Breast epithelium (tissue), 3 donors: ENCODE measurements around the gene NHP2.

Source experiments
- POLR2A ChIP-seq: fragments of 450-650 bp; IDR thresholded peaks from one replicate; pipeline ENCODE4 v1.6.1; 2016; ENCODE audit warnings: antibody characterized with exemption, mild to moderate bottlenecking, moderate library complexity
- POLR2AphosphoS5 ChIP-seq, 3 donors: sonication (generic); formaldehyde crosslinking; IDR thresholded peaks; one replicate each; pipeline ENCODE4 v1.6.1; 2017; ENCODE audit warnings: antibody characterized with exemption in 3 of 3
- TF ChIP-seq, protein P1 (sequence below), 3 donors: fragments of 450-650 bp; IDR thresholded peaks; one replicate each; pipeline ENCODE4 v1.5.1; 2016 to 2017; ENCODE audit warnings: antibody characterized with exemption in 3 of 3, mild to moderate bottlenecking in 3 of 3, moderate library complexity in 3 of 3

DNA sequence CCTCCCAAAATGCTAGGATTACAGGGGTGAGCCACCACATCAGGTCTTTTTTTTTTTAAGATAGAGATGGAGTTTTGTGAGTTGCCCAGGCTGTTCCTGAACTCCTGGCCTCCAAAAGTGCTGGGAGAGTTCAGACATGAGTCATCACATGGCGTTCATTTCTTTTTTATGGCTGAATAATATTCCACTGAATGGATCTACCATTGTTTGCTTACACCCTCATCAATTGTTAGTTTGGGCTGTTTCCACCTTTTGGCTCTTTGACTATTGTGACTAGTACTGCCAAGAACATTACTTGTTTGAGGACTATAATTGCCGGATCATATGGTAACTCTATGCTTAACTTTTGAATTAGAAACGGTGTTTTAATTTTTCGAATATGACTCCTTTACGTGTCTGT lies 41.1 kb downstream of the NHP2 start:
- TF ChIP-seq POLR2A (no peak), POLR2AphosphoS5 (IDR thresholded peaks at IDR 0.05) (no peak)
- TF ChIP-seq, protein P1, sequence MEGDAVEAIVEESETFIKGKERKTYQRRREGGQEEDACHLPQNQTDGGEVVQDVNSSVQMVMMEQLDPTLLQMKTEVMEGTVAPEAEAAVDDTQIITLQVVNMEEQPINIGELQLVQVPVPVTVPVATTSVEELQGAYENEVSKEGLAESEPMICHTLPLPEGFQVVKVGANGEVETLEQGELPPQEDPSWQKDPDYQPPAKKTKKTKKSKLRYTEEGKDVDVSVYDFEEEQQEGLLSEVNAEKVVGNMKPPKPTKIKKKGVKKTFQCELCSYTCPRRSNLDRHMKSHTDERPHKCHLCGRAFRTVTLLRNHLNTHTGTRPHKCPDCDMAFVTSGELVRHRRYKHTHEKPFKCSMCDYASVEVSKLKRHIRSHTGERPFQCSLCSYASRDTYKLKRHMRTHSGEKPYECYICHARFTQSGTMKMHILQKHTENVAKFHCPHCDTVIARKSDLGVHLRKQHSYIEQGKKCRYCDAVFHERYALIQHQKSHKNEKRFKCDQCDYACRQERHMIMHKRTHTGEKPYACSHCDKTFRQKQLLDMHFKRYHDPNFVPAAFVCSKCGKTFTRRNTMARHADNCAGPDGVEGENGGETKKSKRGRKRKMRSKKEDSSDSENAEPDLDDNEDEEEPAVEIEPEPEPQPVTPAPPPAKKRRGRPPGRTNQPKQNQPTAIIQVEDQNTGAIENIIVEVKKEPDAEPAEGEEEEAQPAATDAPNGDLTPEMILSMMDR (IDR thresholded peaks at IDR 0.05) = no peak
